ENCODE data around the gene OR5C1. TPM values are rescaled to one million over a fixed set of nuclear protein-coding genes. Genes with fewer than 3 reads are reported as not detected.

Gene OR5C1
- total RNA-seq (2014; rRNA removed; shearing (Covaris generic)) (not detected in 2 replicates), total RNA-seq (2022) (not detected in 2 replicates), Bru-seq, nascent RNA (not detected), BruChase-seq, experiment 1, labeled RNA remaining after a 6-hour chase (not detected), BruChase-seq, experiment 2, labeled RNA remaining after a 2-hour chase (not detected)
- long read RNA-seq, result 0 reads

- no peaks in the 10 kb centered on the region for H3K9me3 ChIP-seq (ENCODE audit: low read length)
- BruUV-seq (replicated peaks), result no TSS peak
- no peak for DNase-seq (ENCODE audit: low spot score)
- no peak within 1 kb of the TSS for H3K4me3 ChIP-seq (ENCODE audit: low read depth, low read length, poor library complexity, severe bottlenecking)
- CTCF ChIA-PET (ENCODE audit: unreplicated experiment), result no interaction called here
- intact Hi-C loops (cut with micrococcal nuclease; ENCODE audit: unreplicated experiment), result no loop called here
- no peaks in the 10 kb centered on the region for H3K36me3 ChIP-seq (ENCODE audit: insufficient read depth, low read length)
- TF ChIP-seq, protein P1, sequence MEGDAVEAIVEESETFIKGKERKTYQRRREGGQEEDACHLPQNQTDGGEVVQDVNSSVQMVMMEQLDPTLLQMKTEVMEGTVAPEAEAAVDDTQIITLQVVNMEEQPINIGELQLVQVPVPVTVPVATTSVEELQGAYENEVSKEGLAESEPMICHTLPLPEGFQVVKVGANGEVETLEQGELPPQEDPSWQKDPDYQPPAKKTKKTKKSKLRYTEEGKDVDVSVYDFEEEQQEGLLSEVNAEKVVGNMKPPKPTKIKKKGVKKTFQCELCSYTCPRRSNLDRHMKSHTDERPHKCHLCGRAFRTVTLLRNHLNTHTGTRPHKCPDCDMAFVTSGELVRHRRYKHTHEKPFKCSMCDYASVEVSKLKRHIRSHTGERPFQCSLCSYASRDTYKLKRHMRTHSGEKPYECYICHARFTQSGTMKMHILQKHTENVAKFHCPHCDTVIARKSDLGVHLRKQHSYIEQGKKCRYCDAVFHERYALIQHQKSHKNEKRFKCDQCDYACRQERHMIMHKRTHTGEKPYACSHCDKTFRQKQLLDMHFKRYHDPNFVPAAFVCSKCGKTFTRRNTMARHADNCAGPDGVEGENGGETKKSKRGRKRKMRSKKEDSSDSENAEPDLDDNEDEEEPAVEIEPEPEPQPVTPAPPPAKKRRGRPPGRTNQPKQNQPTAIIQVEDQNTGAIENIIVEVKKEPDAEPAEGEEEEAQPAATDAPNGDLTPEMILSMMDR (conservative IDR thresholded peaks at IDR 0.05; ENCODE audit: low read length), result no peak
- no peak for TF ChIP-seq EZH2phosphoT487 (IDR thresholded peaks at IDR 0.05; ENCODE audit: borderline replicate concordance, low read depth, low read length)
- no peak within 1 kb of the TSS for H3K27ac ChIP-seq (ENCODE audit: low read depth, low read length, poor library complexity, severe bottlenecking)
- H3K4me1 ChIP-seq (ENCODE audit: insufficient read depth, low read length, poor library complexity, severe bottlenecking), result no peaks in the 10 kb centered on the region
- H3K79me2 ChIP-seq (ENCODE audit: insufficient read depth, low read depth, low read length), result no peaks in the 10 kb centered on the region
- no peaks in the 10 kb centered on the region for H3K9me2 ChIP-seq (ENCODE audit: insufficient read depth, low read length)
- H3K4me2 ChIP-seq (ENCODE audit: low read length), result no peak within 1 kb of the TSS
- no peaks in the 10 kb centered on the region for H4K20me1 ChIP-seq (ENCODE audit: insufficient read depth, low read length)
- POLR2A ChIA-PET, result no interaction called here
- no peak within 1 kb of the TSS for H2AFZ ChIP-seq (ENCODE audit: low read length)
Observed at GRCh38 chr9:122788831-122789230, at the start of gene OR5C1. TSS of gene OR5C1 (plus strand) at chr9:122788933. CDS start at chr9:122788933, 0 bp downstream.

GRCh38 chr9:122742003-122742402 is 46.7 kb upstream of the OR5C1 start, which contains the start of gene OR1L6:
TSS of gene OR1L6 (plus strand) at chr9:122742303. CDS start at chr9:122749848, 7,545 bp downstream.
- ChIA-PET CTCF (ENCODE audit: unreplicated experiment) (no interaction called here), POLR2A (no interaction called here)
- no peaks in the 10 kb centered on the region for H3K79me2 ChIP-seq (ENCODE audit: insufficient read depth, low read depth, low read length)
- H3K27ac ChIP-seq (ENCODE audit: low read depth, low read length, poor library complexity, severe bottlenecking), result no peak within 1 kb of the TSS
- H2AFZ ChIP-seq (ENCODE audit: low read length), result no peak within 1 kb of the TSS
- no peaks in the 10 kb centered on the region for H4K20me1 ChIP-seq (ENCODE audit: insufficient read depth, low read length)
- H3K4me1 ChIP-seq (ENCODE audit: insufficient read depth, low read length, poor library complexity, severe bottlenecking), result no peaks in the 10 kb centered on the region
- H3K4me3 ChIP-seq (ENCODE audit: low read depth, low read length, poor library complexity, severe bottlenecking), result no peak within 1 kb of the TSS
- intact Hi-C loops (cut with micrococcal nuclease; ENCODE audit: unreplicated experiment), result no loop called here
- no peaks in the 10 kb centered on the region for H3K9me3 ChIP-seq (ENCODE audit: low read length)
- TF ChIP-seq, protein P1 (conservative IDR thresholded peaks at IDR 0.05; ENCODE audit: low read length), result no peak
- TF ChIP-seq EZH2phosphoT487 (IDR thresholded peaks at IDR 0.05; ENCODE audit: borderline replicate concordance, low read depth, low read length), result no peak
- H3K9me2 ChIP-seq (ENCODE audit: insufficient read depth, low read length), result no peaks in the 10 kb centered on the region
- BruUV-seq (replicated peaks), result no TSS peak
- no peak within 1 kb of the TSS for H3K4me2 ChIP-seq (ENCODE audit: low read length)
- no peaks in the 10 kb centered on the region for H3K36me3 ChIP-seq (ENCODE audit: insufficient read depth, low read length)
- DNase-seq (ENCODE audit: low spot score), result no peak

- no TSS peak for BruUV-seq (replicated peaks)
- DNase-seq (ENCODE audit: low spot score), result no peak
- no peak overlapping the region for H3K4me2 ChIP-seq (ENCODE audit: low read length)
- H2AFZ ChIP-seq (ENCODE audit: low read length), result no peak overlapping the region
- H3K4me3 ChIP-seq (ENCODE audit: low read depth, low read length, poor library complexity, severe bottlenecking), result no peak overlapping the region
- no peaks in the 10 kb centered on the region for H3K36me3 ChIP-seq (ENCODE audit: insufficient read depth, low read length)
- ChIA-PET POLR2A (no interaction called here), CTCF (ENCODE audit: unreplicated experiment) (no interaction called here)
- H4K20me1 ChIP-seq (ENCODE audit: insufficient read depth, low read length), result no peaks in the 10 kb centered on the region
- H3K79me2 ChIP-seq (ENCODE audit: insufficient read depth, low read depth, low read length), result no peaks in the 10 kb centered on the region
- no peaks in the 10 kb centered on the region for H3K4me1 ChIP-seq (ENCODE audit: insufficient read depth, low read length, poor library complexity, severe bottlenecking)
- no peak overlapping the region for H3K27ac ChIP-seq (ENCODE audit: low read depth, low read length, poor library complexity, severe bottlenecking)
- no peak for TF ChIP-seq EZH2phosphoT487 (IDR thresholded peaks at IDR 0.05; ENCODE audit: borderline replicate concordance, low read depth, low read length)
- TF ChIP-seq, protein P1 (conservative IDR thresholded peaks at IDR 0.05; ENCODE audit: low read length), result no peak
- H3K9me3 ChIP-seq (ENCODE audit: low read length), result 0 out of 2 replicates have a peak, but pooled peaks cover 6% of the 10 kb centered on the region
- H3K9me2 ChIP-seq (ENCODE audit: insufficient read depth, low read length), result no peaks in the 10 kb centered on the region
- intact Hi-C loops (cut with micrococcal nuclease; ENCODE audit: unreplicated experiment), result no loop called here
Observed at GRCh38 chr9:122754825-122755224, 33.9 kb upstream of the OR5C1 start.
